ENCODE measurements around the gene GABARAPL1.

DNA sequence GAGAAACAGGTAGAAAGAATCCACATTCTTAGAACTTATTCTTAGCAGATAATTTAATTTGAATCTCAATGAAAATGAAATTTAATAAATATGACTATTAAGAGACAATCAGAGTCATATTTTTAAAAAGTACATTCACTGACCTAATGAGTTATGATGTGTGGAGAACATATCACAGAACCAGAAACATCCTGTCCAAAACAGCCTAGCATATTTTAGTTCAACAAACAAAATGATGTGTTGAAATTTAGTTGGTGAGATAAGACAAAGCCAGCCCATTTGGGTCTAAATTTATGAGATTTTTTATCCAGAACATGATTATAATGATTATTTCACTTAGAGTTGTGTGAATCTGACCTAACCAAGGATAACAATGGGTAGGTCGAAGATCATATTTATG lies 25.8 kb downstream of the GABARAPL1 start:
- no peak for TF ChIP-seq SPI1 (IDR thresholded peaks at IDR 0.05; ENCODE audit: low read depth, low read length)
- no peak for TF ChIP-seq POLR2AphosphoS5 (IDR thresholded peaks at IDR 0.05; ENCODE audit: low read depth, low read length)
